ENCODE data around the gene FAM170B.

Gene FAM170B

DNA sequence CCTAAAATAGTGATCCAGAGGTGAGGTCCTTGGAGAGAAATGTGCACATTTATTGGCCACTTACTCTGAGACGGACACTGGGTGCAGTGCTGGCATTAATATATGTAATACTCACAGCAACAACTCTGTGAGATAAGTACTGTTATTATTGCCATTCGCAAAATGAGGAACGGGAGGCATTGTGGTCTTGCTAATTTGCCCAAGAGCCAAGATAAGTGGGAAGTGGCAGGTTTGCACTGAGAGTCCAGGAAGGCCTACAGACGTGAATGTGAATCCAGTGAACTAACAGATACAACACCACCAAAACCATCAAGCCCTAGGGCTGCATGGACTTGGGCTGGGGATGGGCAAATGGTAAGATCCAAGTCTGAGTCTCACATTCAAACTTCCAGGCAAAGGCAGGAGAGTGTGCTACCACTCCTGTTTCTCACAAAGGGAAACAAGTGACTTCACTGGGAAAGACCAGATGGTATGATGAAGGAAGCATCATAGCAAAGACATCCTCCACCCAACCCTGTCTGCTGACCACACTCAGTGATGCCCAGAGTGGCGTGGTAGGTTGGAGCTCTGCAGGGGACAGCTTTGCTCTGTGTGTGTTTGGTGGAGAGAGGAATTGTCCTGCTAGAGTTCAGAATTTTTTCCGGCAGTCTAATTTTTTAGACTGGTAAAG, 35.1 kb upstream of the FAM170B start:
- DNase-seq, result no peak

GRCh38 chr10:49168171-49168540, 34.3 kb upstream of the FAM170B start:
- DNase-seq, result no peak

DNA sequence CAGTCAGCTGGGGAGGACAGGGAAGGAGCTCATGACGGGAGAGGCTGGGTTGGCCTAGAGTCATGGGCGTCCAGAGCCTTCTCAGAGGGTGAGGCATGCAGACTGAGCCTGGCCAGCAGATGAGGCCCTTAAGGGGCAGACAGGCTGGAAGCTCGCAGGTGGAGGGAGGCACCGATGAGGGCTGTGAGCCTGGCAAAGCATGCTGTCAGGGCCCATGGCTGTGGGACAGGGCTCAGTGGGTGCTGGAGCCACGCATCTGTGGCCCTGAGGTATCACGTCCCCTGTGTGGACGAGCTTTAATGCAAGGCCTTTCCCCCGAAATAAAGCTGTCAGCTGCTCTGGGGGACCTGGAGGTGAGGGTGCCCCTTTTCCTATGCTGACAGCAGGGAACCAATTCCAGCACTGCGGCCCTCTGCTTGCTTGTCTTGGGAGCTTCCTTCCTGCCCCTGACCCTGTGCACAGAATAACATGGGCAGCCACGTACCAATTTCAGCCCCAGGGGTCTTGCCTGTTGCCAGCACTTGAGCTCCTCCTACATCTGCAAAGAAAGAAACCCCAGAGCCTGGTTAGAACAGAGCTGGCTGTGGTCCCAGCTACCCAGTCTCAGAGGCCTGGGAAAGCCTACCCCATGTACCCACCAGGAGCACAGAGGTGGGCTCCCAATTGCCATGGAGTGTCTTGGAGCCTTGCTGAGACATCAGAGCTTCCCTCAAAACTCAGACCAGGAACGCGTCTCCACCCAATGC, 33.8 kb upstream of the FAM170B start:
- no peak for DNase-seq

DNA sequence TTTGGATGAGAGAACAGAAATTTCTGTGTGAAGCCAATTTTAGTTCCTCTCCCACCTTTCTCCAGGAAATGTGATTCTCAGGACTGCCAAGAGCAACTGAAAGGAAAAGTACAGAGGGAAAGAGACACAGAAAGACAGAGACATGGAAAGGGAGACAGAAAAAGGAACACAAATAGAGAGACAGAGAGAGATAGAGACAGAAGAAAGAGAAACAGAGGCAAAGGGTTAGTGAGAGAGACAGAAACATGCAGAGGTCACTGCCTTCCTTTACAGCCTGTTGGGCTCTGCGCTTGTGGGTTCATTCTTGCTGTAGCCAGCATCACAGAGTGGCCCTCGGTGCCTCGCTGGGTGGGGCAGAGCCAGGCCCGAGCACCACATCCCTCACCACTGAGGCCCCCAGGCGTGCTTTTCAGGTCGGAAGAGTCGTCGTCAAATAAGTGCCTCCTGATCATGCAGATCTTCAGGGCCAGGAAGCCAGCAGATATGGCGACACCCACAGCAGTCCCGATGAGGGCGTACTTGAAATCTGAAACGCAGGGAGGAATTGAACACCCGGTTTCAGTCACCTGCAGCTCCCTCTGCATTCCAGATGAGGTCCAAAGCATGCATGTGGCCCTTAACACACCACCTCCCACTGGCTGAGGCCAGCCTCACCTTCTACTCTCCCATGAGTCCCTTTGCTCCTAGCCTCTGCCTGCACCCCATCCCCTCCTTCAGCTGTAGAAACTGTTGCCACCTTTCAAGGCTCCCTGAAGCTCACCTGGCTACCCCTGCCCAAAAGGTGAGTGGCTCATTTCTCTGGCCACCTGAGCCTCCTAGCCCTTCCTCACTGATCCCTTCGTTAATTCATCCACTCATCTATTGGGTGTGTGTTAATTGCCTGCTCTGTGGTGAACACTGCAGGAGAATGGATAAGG, 32.9 kb upstream of the FAM170B start:
- DNase-seq, result no peak

DNA sequence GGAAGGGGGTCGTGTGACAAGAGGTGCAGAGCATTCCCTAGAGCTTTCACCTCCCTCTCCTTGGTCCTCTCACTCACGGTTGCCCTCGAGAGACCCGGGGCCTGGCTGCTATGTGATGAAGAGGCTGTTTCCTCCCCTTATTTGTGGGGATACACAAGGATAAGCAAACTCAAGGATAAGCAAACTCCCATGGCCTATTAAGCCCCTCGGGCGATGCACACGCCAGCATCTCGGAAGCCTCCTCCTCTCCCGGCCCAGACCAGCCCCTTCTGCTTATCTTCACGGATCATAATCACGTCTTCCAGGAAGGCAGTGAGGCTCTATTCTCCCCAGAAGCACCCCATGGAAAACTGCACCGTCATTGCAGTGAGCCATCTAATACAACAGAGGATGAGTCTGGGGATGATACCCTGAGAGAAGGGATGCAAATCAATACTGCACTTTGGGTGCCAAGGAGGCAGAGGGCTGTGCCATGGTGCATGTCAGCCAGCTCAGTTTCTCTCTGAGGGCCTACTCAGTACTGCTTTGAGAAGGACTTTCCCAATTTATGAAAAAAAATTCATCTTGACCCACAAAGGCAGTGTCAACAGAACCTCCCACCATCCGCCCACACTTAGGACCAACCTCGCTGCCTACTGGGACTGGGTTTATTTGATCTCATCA, 32.1 kb upstream of the FAM170B start:
- DNase-seq, result no peak

DNA sequence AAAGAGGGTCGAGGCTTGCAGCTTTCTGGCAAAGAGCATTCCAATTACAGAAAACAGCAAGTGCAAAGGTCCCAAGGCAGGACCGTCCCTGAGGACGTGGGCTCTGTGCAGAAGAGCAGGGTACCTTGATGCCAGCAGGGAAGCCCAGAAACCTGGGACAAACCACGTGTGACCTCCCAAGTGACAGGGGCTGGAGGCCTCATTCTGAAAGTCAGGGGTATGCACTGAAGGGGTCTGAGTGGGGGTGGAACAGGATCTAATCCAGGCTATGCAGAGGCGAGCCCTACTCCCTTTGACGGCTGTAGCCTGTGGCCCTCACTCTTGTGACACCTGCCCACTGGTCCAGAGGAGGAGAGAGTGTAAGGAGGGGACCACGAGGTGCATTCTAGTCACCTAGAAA, 31.4 kb upstream of the FAM170B start:
- DNase-seq, result no peak

DNA sequence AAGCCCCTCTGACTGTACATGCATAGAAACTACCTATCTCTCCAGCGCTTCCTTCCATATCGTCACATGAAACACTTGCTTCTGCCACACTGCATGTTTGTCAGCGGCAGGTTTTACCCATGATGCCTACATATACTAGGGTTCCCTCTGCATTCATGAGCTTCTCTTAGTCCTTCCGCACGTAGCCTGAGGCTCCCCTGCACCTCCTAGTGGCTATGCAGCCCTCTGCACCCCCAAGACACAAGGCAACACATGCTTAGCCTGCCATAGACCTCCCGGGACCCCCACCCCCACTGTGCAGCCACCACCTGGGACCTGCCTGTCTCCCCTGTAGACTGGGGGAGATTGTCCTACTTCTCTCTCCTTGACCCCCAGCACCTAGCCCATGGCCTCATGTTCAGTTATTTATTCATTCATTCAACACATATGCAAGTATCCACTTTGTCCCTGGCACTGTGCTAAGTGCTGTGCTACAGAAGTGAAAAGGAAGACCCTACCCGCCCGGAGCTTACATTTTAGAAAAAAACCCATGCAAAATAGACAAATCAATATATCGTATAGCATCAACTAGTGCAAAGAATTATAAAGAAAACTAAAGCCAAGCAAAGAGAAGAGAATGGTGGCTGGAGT, 30.9 kb upstream of the FAM170B start:
- no peak for DNase-seq

DNA sequence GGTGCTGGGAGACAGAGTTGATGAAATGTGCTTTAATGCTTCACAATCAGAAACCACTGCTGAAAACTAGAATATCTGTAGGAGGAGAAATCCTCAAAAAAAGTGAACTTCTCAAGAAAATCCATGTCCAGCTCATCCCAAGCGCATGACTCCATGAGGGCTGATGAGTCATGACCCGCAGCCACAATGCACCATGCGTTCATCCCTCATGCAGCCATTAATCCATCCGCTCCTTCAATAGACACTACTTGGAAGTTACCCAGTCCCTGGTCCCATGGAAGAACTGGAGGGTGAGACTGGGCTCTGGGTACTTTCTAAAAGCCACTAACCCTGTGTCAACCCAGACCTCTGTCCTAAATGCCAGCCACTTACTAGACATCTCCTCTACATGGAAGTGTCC, 29.9 kb upstream of the FAM170B start:
- DNase-seq, result no peak

DNA sequence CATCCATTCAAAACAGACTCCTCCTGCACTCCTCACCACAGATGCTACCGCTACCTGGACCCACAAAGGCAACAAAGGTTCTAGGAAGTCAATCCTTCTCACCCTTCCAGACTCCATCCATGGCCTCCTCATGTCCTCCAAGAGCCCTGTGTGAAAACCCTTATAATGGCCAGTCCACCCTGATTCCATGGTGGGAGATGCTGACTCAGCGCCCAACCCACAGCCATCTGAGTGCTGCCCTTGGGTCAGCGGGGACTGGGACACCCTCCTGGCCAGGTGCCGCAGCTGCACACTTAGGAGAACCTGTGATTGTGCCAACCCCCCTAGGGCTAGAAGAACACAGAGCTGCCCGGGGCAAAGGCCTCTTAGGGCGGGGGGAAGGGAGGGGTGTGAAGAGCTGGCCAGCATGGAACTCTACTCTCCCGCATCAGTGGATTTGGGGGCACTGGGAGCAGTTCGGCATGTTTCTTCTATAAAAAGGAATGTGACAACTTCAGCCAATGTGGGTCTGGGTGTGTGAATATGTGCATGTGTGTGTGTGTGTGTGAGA, 29.0 kb upstream of the FAM170B start:
- no peak for DNase-seq

GRCh38 chr10:49162063-49162462, 28.2 kb upstream of the FAM170B start:
- no peak for DNase-seq

GRCh38 chr10:49161411-49161997, 27.7 kb upstream of the FAM170B start:
- DNase-seq, result no peak

DNA sequence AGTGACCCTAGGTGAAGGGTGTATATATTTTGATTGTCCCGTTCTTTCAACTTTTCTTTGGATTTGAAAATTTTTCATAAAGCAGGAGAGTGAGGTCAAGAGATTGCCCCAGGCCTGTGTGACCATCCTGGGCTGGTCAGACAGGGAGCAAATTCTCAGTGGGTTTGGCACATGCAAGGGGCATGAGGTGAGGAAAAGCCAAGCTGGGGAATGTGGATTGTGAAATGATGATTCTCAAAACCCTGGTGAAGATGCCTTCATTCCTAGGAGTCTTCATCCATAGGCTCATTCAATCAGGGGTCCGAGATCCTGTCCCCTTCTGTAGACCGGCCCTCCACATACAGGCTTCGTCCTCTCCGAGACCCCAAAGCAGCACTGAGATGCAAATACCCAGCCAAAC, 27.0 kb upstream of the FAM170B start:
- no peak for DNase-seq

- no peak for DNase-seq
Observed at GRCh38 chr10:49160110-49160509, 26.3 kb upstream of the FAM170B start.

DNA sequence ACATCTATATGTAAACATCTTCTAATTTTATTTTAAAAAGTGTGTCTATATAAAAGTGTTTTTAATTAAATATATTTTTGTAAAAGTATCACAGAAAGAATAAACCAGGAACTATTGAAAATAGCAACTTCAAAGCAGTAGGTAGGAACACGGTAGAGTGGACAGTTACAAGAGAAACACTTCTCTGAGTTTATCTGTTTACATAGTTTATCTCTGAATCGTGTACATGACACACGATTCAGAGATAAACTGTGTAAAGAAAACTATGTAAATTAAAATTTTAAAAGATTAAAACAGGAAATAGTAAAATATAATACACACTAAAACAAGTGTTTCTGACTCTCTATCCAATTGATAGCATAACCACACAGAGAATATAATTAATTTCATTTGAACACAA, 25.1 kb upstream of the FAM170B start:
- no peak for DNase-seq

DNA sequence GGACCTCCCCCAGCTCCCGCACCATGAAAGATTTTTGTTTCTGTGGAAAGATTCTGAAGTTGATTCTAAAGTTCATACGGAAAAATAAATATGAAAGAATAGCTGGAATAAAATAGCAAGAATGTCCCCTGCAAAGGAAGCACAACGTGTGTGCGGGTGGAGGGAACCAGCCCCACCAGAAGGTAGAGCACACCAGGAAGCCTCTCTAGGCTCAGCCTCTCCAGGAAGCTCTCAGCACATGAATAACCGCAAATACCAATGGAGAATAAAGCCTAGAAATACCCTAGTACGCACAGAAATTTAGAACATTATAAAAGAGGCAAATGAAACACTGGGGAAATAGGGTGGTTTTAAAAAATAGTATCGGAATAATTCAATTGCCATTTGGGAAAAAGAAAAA, 24.6 kb upstream of the FAM170B start:
- DNase-seq, result no peak

- no peak for DNase-seq
Observed at GRCh38 chr10:49157229-49157628, 23.4 kb upstream of the FAM170B start.

GRCh38 chr10:49154641-49155040, 20.8 kb upstream of the FAM170B start:
- DNase-seq, result no peak

DNA sequence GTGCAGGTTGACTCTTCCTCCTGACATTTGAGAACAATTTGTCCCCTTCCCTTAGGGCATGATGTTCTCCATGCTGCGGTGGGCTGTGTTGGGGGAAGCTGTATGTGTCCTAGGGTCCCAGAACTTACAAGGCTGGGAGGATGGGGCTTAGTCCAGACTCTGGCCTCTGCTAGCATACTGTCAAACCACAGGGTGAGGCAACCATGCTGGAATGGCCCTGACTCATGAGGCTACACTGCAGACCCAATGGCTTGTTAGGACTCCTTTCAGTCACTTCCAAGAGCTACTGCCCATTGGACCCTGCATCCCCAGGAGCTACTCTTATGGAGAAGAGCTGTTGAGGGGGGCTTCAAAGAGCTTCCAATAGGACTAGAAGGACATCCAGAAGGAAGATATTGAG, 20.1 kb upstream of the FAM170B start:
- DNase-seq, result no peak

DNA sequence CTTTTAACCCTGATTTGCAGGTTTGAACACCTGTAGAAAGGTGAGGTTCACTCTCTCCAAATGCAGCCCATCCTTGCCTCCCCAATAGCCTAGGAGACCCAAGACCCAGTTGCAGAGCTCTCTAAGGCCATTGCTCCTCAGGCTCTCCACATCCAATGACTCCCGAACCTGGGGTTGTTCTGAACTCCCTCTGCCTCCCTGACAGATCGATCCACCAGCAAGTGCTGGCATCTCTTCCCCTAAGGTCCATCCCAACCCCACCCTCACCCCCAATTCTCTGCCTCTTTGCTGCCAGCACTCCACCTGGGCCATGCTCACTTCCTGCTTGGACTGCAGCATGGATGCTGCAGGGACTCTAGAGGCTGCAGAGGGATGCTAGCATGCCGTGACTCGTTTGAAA, 19.3 kb upstream of the FAM170B start:
- no peak for DNase-seq

- no peak for DNase-seq
Observed at GRCh38 chr10:49152663-49153062, 18.8 kb upstream of the FAM170B start.

GRCh38 chr10:49152037-49152436, 18.2 kb upstream of the FAM170B start:
- no peak for DNase-seq

DNA sequence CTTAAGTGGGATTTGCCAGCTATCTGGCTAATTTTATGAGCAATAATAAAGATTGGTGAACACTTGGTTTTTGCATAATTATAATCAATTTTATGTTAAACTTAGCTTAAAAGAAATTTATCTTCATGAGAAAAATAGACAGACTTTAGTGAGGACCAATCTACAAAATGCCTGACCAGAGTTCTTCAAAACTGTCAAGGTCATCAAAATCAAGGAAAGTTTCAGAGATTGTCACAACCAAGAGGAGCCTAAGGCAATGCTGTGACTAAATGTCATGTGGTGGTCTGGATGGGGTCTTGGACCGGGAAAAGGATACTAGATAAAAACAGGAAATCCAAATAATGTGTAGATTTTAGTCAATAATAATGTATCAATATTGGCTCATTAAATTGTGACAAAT, 17.7 kb upstream of the FAM170B start:
- DNase-seq, result no peak
